GM06990 (cell line): ENCODE results near the gene RIMBP3B.
"Not testable (repeated sequence)": the region's sequence is repeated elsewhere in the genome, so short reads cannot be mapped to it uniquely, and the experiment has no call there.

Source experiments
- DNase-seq: peaks from one replicate; pipeline ENCODE4 v3.0.0-alpha.2; 2011; ENCODE audit not compliant: insufficient read length; ENCODE audit errors: extremely low read depth
- H3K27me3 ChIP-seq: replicated peaks from 2 replicates; pipeline ENCODE4 v1.6.0; 2011; ENCODE audit warnings: low read length; ENCODE audit not compliant: control insufficient read depth, insufficient read depth
- H3K36me3 ChIP-seq: 2 replicates; pipeline ENCODE4 v1.5.1; 2011; ENCODE audit warnings: low read length; ENCODE audit not compliant: control insufficient read depth, insufficient read depth
- H3K4me3 ChIP-seq: replicated peaks from 2 replicates; pipeline ENCODE4 v1.5.1; 2011; ENCODE audit warnings: low read depth, mild to moderate bottlenecking, control low read depth, low read length

Gene RIMBP3B

GRCh38 chr22:21438013-21438412, 54.5 kb downstream of the RIMBP3B start:
- not testable (repeated sequence) for H3K4me3 ChIP-seq, DNase-seq, H3K27me3 ChIP-seq, H3K36me3 ChIP-seq
